Measurements from ENCODE around the gene EFR3B. TPM values are rescaled to one million over a fixed set of nuclear protein-coding genes. Genes with fewer than 3 reads are reported as not detected.

Gene EFR3B
- total RNA-seq, 6 experiments from 2014 or later = 0.17 to 0.54 (median 0.33) TPM

- Mint-ChIP-seq H3K4me1 (ENCODE audit: low read depth) (peaks cover 8% of the 10 kb centered on the region), H3K4me3 (no peak overlapping the region), H3K9me3 (peaks cover 6% of the 10 kb centered on the region; the same call in 1 of the 2 replicates), H3K27me3 (ENCODE audit: insufficient read depth) (peaks cover 13% of the 10 kb centered on the region), H3K27ac (no peak overlapping the region), H3K36me3 (ENCODE audit: low read depth) (peaks cover 6% of the 10 kb centered on the region; the same call in 1 of the 2 replicates)
- no peak for DNase-seq
- TF ChIP-seq CTCF (IDR thresholded peaks at IDR 0.05) = no peak
These were observed 22.2 kb downstream of the EFR3B start for GRCh38 chr2:25063876-25064660.

- Mint-ChIP-seq H3K4me3 (no peak overlapping the region), H3K4me1 (ENCODE audit: low read depth) (peaks cover 8% of the 10 kb centered on the region), H3K27me3 (ENCODE audit: insufficient read depth) (peaks cover 11% of the 10 kb centered on the region), H3K36me3 (ENCODE audit: low read depth) (peaks cover 6% of the 10 kb centered on the region; the same call in 1 of the 2 replicates), H3K27ac (no peak overlapping the region), H3K9me3 (peaks cover 6% of the 10 kb centered on the region; the same call in 1 of the 2 replicates)
- no peak for TF ChIP-seq CTCF (IDR thresholded peaks at IDR 0.05)
- DNase-seq = no peak
These were observed 23.9 kb downstream of the EFR3B start for GRCh38 chr2:25065768-25066167.

GRCh38 chr2:25066455-25066854 lies 24.6 kb downstream of the EFR3B start:
- Mint-ChIP-seq H3K4me3 (no peak overlapping the region), H3K36me3 (ENCODE audit: low read depth) (peaks cover 6% of the 10 kb centered on the region; the same call in 1 of the 2 replicates), H3K9me3 (peaks cover 6% of the 10 kb centered on the region; the same call in 1 of the 2 replicates), H3K4me1 (ENCODE audit: low read depth) (peaks cover 8% of the 10 kb centered on the region), H3K27me3 (ENCODE audit: insufficient read depth) (peaks cover 13% of the 10 kb centered on the region), H3K27ac (no peak overlapping the region)
- no peak for DNase-seq
- TF ChIP-seq CTCF (IDR thresholded peaks at IDR 0.05) = no peak

- no peak overlapping the region for H3K27ac Mint-ChIP-seq
- no peak for TF ChIP-seq CTCF (IDR thresholded peaks at IDR 0.05)
- H3K4me3 Mint-ChIP-seq = no peak overlapping the region
- peaks cover 8% of the 10 kb centered on the region for H3K4me1 Mint-ChIP-seq (ENCODE audit: low read depth)
- H3K9me3 Mint-ChIP-seq = peaks cover 6% of the 10 kb centered on the region; the same call in 1 of the 2 replicates
- peaks cover 6% of the 10 kb centered on the region; the same call in 1 of the 2 replicates for H3K36me3 Mint-ChIP-seq (ENCODE audit: low read depth)
- H3K27me3 Mint-ChIP-seq (ENCODE audit: insufficient read depth) = peaks cover 24% of the 10 kb centered on the region
- DNase-seq = no peak
These were observed 26.3 kb downstream of the EFR3B start for GRCh38 chr2:25068217-25068616.

GRCh38 chr2:25071966-25072365 lies 30.1 kb downstream of the EFR3B start:
- no peaks in the 10 kb centered on the region; the same call in 1 of the 2 replicates for H3K36me3 Mint-ChIP-seq (ENCODE audit: low read depth)
- DNase-seq = no peak

More at GRCh38 chr2:25071966-25072365, 30.1 kb downstream of the EFR3B start:
- H3K4me1 Mint-ChIP-seq (ENCODE audit: low read depth) = peaks cover 6% of the 10 kb centered on the region; the same call in 1 of the 2 replicates
- H3K27ac Mint-ChIP-seq = no peak overlapping the region
- no peaks in the 10 kb centered on the region for H3K9me3 Mint-ChIP-seq
- H3K4me3 Mint-ChIP-seq = no peak overlapping the region
- no peak for TF ChIP-seq CTCF (IDR thresholded peaks at IDR 0.05)
- H3K27me3 Mint-ChIP-seq (ENCODE audit: insufficient read depth) = peaks cover 45% of the 10 kb centered on the region

Measured in HFFc6 (cell line).